Neuron (in vitro differentiated cells): Measurements from ENCODE around the gene NSF.
A peak's percentile ranks its signal among the peaks of the same experiment; 100 is the strongest.
"Not testable (repeated sequence)": the region's sequence is repeated elsewhere in the genome, so short reads cannot be mapped to it uniquely, and the experiment has no call there.

Experiments used
- H2AFZ ChIP-seq: one replicate; pipeline ENCODE4 v1.6.1; 2013; ENCODE audit warnings: low read depth, mild to moderate bottlenecking, inconsistent platforms, low read length, moderate library complexity
- H3K27me3 ChIP-seq: one replicate; pipeline ENCODE4 v1.6.1; 2013; ENCODE audit warnings: low read length; ENCODE audit not compliant: insufficient read depth
- H3K36me3 ChIP-seq: one replicate; pipeline ENCODE4 v1.6.1; 2013; ENCODE audit warnings: low read length; ENCODE audit not compliant: insufficient read depth
- H3K4me1 ChIP-seq: one replicate; pipeline ENCODE4 v1.6.1; 2013; ENCODE audit warnings: low read length; ENCODE audit not compliant: insufficient read depth
- H3K4me3 ChIP-seq: 2 replicates; pipeline ENCODE4 v1.5.1; 2013; ENCODE audit warnings: mild to moderate bottlenecking, low read length, moderate library complexity
- H3K9me3 ChIP-seq: one replicate; pipeline ENCODE4 v1.6.1; 2013; ENCODE audit warnings: low read length

The NSF gene

GRCh38 chr17:46696522-46696921 is 106.1 kb downstream of the NSF start:
- not testable (repeated sequence) for H3K4me3 ChIP-seq, H3K27me3 ChIP-seq, H3K9me3 ChIP-seq, H3K36me3 ChIP-seq, H3K4me1 ChIP-seq, H2AFZ ChIP-seq

GRCh38 chr17:46699014-46699413 is 108.5 kb downstream of the NSF start:
- H3K9me3 ChIP-seq, H3K36me3 ChIP-seq, H3K4me1 ChIP-seq: not testable (repeated sequence)

GRCh38 chr17:46717999-46718398 is 127.5 kb downstream of the NSF start:
- no peak overlapping the region for H2AFZ ChIP-seq
- no peaks in the 10 kb centered on the region for H3K9me3 ChIP-seq
- H3K36me3 ChIP-seq: peaks cover 12% of the 10 kb centered on the region
- peaks cover 14% of the 10 kb centered on the region for H3K4me1 ChIP-seq
- H3K27me3 ChIP-seq: no peaks in the 10 kb centered on the region
- H3K4me3 ChIP-seq: no peak overlapping the region

More at GRCh38 chr17:46699014-46699413, 108.5 kb downstream of the NSF start:
- not testable (repeated sequence) for H3K4me3 ChIP-seq, H2AFZ ChIP-seq, H3K27me3 ChIP-seq

- Histone ChIP-seq H3K4me3 (no peak overlapping the region), H3K27me3 (no peaks in the 10 kb centered on the region), H3K9me3 (no peaks in the 10 kb centered on the region), H2AFZ (no peak overlapping the region), H3K36me3 (peaks cover 4% of the 10 kb centered on the region), H3K4me1 (peaks cover 13% of the 10 kb centered on the region)
Measured at GRCh38 chr17:46719891-46720290, 129.4 kb downstream of the NSF start.

GRCh38 chr17:46720408-46720807 is 129.9 kb downstream of the NSF start:
- Histone ChIP-seq H3K4me1 (peaks cover 14% of the 10 kb centered on the region), H3K27me3 (no peaks in the 10 kb centered on the region), H3K9me3 (no peaks in the 10 kb centered on the region), H3K4me3 (no peak overlapping the region), H2AFZ (no peak overlapping the region), H3K36me3 (peaks cover 4% of the 10 kb centered on the region)

- no peak overlapping the region for H3K4me3 ChIP-seq
- H3K27me3 ChIP-seq: no peaks in the 10 kb centered on the region
- H3K9me3 ChIP-seq: no peaks in the 10 kb centered on the region
- H3K4me1 ChIP-seq: peaks cover 37% of the 10 kb centered on the region
- no peaks in the 10 kb centered on the region for H3K36me3 ChIP-seq
- H2AFZ ChIP-seq: no peak overlapping the region
Measured at GRCh38 chr17:46722662-46723285, 132.3 kb downstream of the NSF start.

- no peaks in the 10 kb centered on the region for H3K27me3 ChIP-seq
- H3K9me3 ChIP-seq: no peaks in the 10 kb centered on the region
- H3K4me1 ChIP-seq: peaks cover 56% of the 10 kb centered on the region
- H3K4me3 ChIP-seq: no peak overlapping the region
- no peaks in the 10 kb centered on the region for H3K36me3 ChIP-seq
- H2AFZ ChIP-seq: no peak overlapping the region
Measured at GRCh38 chr17:46726206-46726605, 135.7 kb downstream of the NSF start.

- no peaks in the 10 kb centered on the region for H3K36me3 ChIP-seq
- no peaks in the 10 kb centered on the region for H3K9me3 ChIP-seq
- no peaks in the 10 kb centered on the region for H3K27me3 ChIP-seq
- no peak overlapping the region for H2AFZ ChIP-seq
- H3K4me1 ChIP-seq: peaks cover 70% of the 10 kb centered on the region
- H3K4me3 ChIP-seq: no peak overlapping the region
Measured at GRCh38 chr17:46727572-46728348, 137.3 kb downstream of the NSF start.

- Histone ChIP-seq H2AFZ (no peak overlapping the region), H3K36me3 (no peaks in the 10 kb centered on the region), H3K27me3 (no peaks in the 10 kb centered on the region), H3K4me1 (peaks cover 87% of the 10 kb centered on the region), H3K9me3 (no peaks in the 10 kb centered on the region), H3K4me3 (no peak overlapping the region)
Measured at GRCh38 chr17:46730026-46730425, 139.6 kb downstream of the NSF start.

GRCh38 chr17:46730679-46731078 is 140.2 kb downstream of the NSF start:
- no peaks in the 10 kb centered on the region for H3K36me3 ChIP-seq
- H3K9me3 ChIP-seq: no peaks in the 10 kb centered on the region
- no peak overlapping the region for H2AFZ ChIP-seq
- H3K4me1 ChIP-seq: peaks cover 83% of the 10 kb centered on the region
- H3K4me3 ChIP-seq: no peak overlapping the region
- H3K27me3 ChIP-seq: no peaks in the 10 kb centered on the region

GRCh38 chr17:46732160-46732559 is 141.7 kb downstream of the NSF start:
- H2AFZ ChIP-seq: no peak overlapping the region
- no peak overlapping the region for H3K4me3 ChIP-seq
- no peaks in the 10 kb centered on the region for H3K27me3 ChIP-seq
- H3K9me3 ChIP-seq: no peaks in the 10 kb centered on the region
- no peaks in the 10 kb centered on the region for H3K36me3 ChIP-seq
- H3K4me1 ChIP-seq: peaks cover 72% of the 10 kb centered on the region

- Histone ChIP-seq H3K4me3 (peak overlapping the region; percentile 7), H3K36me3 (no peaks in the 10 kb centered on the region), H3K9me3 (no peaks in the 10 kb centered on the region), H3K4me1 (peaks cover 64% of the 10 kb centered on the region), H2AFZ (no peak overlapping the region), H3K27me3 (no peaks in the 10 kb centered on the region)
Measured at GRCh38 chr17:46732754-46733398, 142.4 kb downstream of the NSF start.

- no peak overlapping the region for H3K4me3 ChIP-seq
- H3K9me3 ChIP-seq: no peaks in the 10 kb centered on the region
- H3K36me3 ChIP-seq: no peaks in the 10 kb centered on the region
- H3K4me1 ChIP-seq: peaks cover 54% of the 10 kb centered on the region
- H2AFZ ChIP-seq: no peak overlapping the region
- H3K27me3 ChIP-seq: no peaks in the 10 kb centered on the region
Measured at GRCh38 chr17:46733837-46734475, 143.5 kb downstream of the NSF start.
